Lower lobe of right lung (tissue), 2 donors: Measurements from ENCODE around the gene ERP29. TPM values are rescaled to one million over a fixed set of nuclear protein-coding genes. Genes with fewer than 3 reads are reported as not detected.
"Not testable (repeated sequence)": the region's sequence is repeated elsewhere in the genome, so short reads cannot be mapped to it uniquely, and the experiment has no call there.

ENCODE experiments used
- ATAC-seq, 2 donors: fragments of 200-7000 bp; cut with Tn5 transposase; one replicate each; pipeline ENCODE4 v1.9.1; 2020 to 2022; ENCODE audit warnings: mild to moderate bottlenecking in 2 of 2, moderate library complexity in 2 of 2
- DNase-seq: peaks from one replicate; pipeline ENCODE4 v3.0.0-alpha.2; 2020
- H3K27ac ChIP-seq: fragments of 200-600 bp; one replicate; pipeline ENCODE4 v1.8.0; 2022
- H3K27me3 ChIP-seq: fragments of 200-600 bp; one replicate; pipeline ENCODE4 v1.8.0; 2022; ENCODE audit warnings: low read depth
- H3K36me3 ChIP-seq: fragments of 200-600 bp; one replicate; pipeline ENCODE4 v1.8.0; 2022; ENCODE audit warnings: mild to moderate bottlenecking
- H3K4me1 ChIP-seq: fragments of 200-600 bp; one replicate; pipeline ENCODE4 v1.8.0; 2022
- H3K4me3 ChIP-seq: fragments of 200-600 bp; one replicate; pipeline ENCODE4 v1.8.0; 2022; ENCODE audit warnings: mild to moderate bottlenecking
- H3K9me3 ChIP-seq: fragments of 200-600 bp; one replicate; pipeline ENCODE4 v1.8.0; 2022
- CTCF ChIP-seq: fragments of 200-600 bp; IDR thresholded peaks from one replicate; pipeline ENCODE4 v1.8.0; 2022; ENCODE audit warnings: antibody characterized with exemption, mild to moderate bottlenecking
- intact Hi-C: fragments of 100-400 bp; cut with DNase I; formaldehyde crosslinking; loops from one replicate; pipeline ENCODE4 v1.11.0; 2022
- total RNA-seq: library from RNA; stranded (reverse); fragmentation: NEBNext Ultra II Directional; extraction: Animal tissue kit (Norgen Biotek cat#: 25700); gene quantifications from one replicate; pipeline ENCODE4 v1.2.1, GENCODE V29; 2021
- donor health status: DM: no; HTN: yes; CAD: no; lungs with severe emphysema.

The ERP29 gene
- total RNA-seq, 1 donor from 2014 or later: 152 TPM

DNA sequence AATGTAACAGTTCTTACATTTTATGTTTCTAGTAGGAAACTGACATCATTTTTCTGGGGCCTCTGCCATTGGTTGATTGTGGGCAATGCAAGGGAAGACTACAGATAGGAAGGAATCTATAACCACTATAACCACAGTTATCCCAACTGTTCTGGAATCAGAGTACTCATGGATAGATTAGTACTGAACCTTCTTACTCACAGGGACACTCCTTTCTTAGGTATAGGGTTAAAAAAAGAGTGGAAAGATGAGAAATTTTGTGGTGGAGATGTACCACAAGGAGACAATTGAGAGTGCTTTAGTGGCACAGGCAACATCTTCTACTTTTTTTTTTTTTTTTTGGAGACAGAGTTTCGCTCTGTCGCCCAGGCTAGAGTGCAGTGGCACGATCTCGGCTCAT, 21.3 kb upstream of the ERP29 start:
- no peak overlapping the region for H3K27ac ChIP-seq
- peaks cover 15% of the 10 kb centered on the region for H3K36me3 ChIP-seq
- TF ChIP-seq CTCF: no peak
- ATAC-seq: no peak
- DNase-seq: no peak
- no peaks in the 10 kb centered on the region for H3K27me3 ChIP-seq
- no peak overlapping the region for H3K4me3 ChIP-seq
- intact Hi-C loops: no loop called here
- peaks cover 7% of the 10 kb centered on the region for H3K4me1 ChIP-seq
- H3K9me3 ChIP-seq: no peaks in the 10 kb centered on the region

GRCh38 chr12:111992464-111992863, 20.8 kb upstream of the ERP29 start:
- Histone ChIP-seq H3K36me3 (peaks cover 15% of the 10 kb centered on the region), H3K27me3 (no peaks in the 10 kb centered on the region), H3K4me3 (no peak overlapping the region), H3K4me1 (peaks cover 7% of the 10 kb centered on the region), H3K9me3 (no peaks in the 10 kb centered on the region), H3K27ac (no peak overlapping the region)
- DNase-seq (no peak), ATAC-seq (no peak)
- intact Hi-C loops: no loop called here
- no peak for TF ChIP-seq CTCF

DNA sequence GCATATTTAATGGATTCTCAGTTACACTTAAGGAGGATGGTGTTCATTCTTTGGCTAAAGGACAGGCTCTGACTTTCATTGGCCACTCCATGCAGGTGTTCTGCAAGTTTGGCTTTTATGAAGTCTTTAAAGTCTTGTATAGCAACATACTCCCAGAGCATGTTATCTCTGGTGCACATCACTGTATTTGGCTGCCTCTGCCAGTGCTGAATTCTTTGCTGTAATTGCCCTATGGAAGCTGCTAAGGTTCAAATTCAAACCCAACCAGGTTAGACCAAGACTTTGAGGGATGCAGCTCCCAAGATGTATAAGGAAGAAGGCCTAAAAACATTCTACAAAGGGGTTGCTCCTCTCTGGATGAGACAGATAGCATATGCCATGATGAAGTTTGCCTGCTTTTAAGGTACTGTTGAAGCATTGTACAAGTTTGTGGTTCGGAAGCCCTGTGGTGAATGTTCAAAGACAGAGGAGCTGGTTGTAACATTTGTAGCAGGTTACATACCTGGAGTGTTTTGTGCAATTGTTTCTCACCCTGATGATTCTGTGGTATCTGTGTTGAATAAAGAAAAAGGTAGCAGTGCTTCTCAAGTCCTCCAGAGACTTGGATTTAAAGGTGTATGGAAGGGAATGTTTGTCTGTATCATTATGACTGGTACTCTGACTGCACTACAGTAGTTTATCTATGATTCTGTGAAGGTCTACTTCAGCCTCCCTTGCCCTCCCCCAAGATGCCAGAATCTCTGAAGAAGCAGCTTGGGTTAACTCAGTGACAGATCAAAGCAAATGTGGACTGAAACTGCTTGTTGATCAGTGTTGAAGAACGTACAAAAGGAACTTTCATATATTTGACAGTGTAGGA, 19.7 kb upstream of the ERP29 start:
- Histone ChIP-seq H3K4me1 (peaks cover 7% of the 10 kb centered on the region), H3K27me3 (no peaks in the 10 kb centered on the region), H3K27ac (no peak overlapping the region), H3K9me3 (no peaks in the 10 kb centered on the region), H3K4me3 (peak overlapping the region; percentile 29), H3K36me3 (peaks cover 15% of the 10 kb centered on the region)
- ATAC-seq: no peak
- intact Hi-C loops: no loop called here
- no peak for TF ChIP-seq CTCF
- no peak for DNase-seq

DNA sequence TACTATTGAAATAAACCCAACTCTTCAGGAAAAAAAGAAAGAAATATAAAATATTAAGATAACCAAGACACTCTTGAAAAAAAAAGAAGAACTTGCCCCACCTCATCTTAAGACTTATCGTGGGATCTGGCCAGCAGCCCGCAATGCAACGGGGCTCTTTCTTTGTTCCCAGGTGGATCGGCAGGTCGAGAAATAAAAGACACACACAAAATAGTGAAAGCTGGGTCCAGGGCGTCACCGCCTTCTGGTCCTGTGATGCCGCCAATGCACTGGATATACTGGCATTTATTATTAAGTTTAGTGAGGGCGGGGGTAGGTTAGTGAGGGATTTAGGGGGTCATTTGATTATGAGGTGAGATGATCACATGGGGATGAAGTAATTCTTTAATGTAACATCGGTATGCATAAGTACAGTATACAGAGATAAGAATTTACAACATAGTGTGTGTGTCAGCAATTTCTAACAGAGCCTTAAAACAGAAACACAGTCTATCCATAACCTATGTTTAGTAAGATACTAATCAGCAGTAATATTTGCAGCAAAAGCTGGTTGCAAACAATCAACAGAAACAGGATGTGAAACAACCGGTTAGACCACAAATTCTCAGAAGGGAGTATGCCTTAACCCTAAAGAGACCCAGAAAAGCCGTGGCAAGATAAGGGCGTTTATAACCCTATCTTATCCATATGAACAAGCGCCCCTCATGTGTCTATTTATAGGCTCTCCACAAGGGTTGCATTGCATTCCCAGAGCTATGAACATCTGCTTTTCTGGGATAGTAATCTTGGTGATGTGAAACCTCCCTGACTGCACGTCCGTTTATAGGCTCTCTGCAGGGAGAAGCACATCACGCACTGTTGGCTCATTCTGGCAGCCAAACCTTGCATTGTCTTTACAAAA, 18.8 kb upstream of the ERP29 start:
- Histone ChIP-seq H3K36me3 (peaks cover 15% of the 10 kb centered on the region), H3K4me3 (peak overlapping the region; percentile 29)
- H3K27ac ChIP-seq, H3K4me1 ChIP-seq, intact Hi-C loops, H3K9me3 ChIP-seq, DNase-seq, H3K27me3 ChIP-seq, ATAC-seq: not testable (repeated sequence)

GRCh38 chr12:111995782-111996480, 17.3 kb upstream of the ERP29 start:
- intact Hi-C loops: no loop called here
- H3K4me1 ChIP-seq: peaks cover 7% of the 10 kb centered on the region
- no peak overlapping the region for H3K4me3 ChIP-seq
- no peak for DNase-seq
- ATAC-seq: no peak
- H3K36me3 ChIP-seq: peaks cover under 1% of the 10 kb centered on the region
- no peak for TF ChIP-seq CTCF
- no peaks in the 10 kb centered on the region for H3K9me3 ChIP-seq
- H3K27me3 ChIP-seq: no peaks in the 10 kb centered on the region
- no peak overlapping the region for H3K27ac ChIP-seq
